OCI-LY1 (cell line): ENCODE data around the gene GNAO1.

Experiments
- H2AFZ ChIP-seq: fragments of 200-600 bp; sonication (generic), shearing (Covaris generic); 2 replicates; pipeline ENCODE4 v1.6.0; 2014; ENCODE audit warnings: antibody characterized with exemption, mild to moderate bottlenecking, low read length
- H3F3A ChIP-seq: fragments of 200-600 bp; sonication (generic), shearing (Covaris generic); 2 replicates; pipeline ENCODE4 v1.6.0; 2014; ENCODE audit warnings: mild to moderate bottlenecking, antibody characterized with exemption, low read length, moderate library complexity; ENCODE audit not compliant: insufficient read depth
- H3K27ac ChIP-seq: fragments of 200-600 bp; sonication (generic); 2 replicates; pipeline ENCODE4 v1.5.1; 2014; ENCODE audit warnings: low read length, mixed run types, mild to moderate bottlenecking, low read depth; ENCODE audit not compliant: poor library complexity, severe bottlenecking
- H3K27me3 ChIP-seq: fragments of 200-600 bp; sonication (generic); 2 replicates; pipeline ENCODE4 v1.6.0; 2014; ENCODE audit warnings: antibody characterized with exemption, mild to moderate bottlenecking, low read length, moderate library complexity; ENCODE audit not compliant: insufficient read depth
- H3K36me3 ChIP-seq: fragments of 200-600 bp; sonication (generic); 2 replicates; pipeline ENCODE4 v1.6.1; 2014; ENCODE audit warnings: mild to moderate bottlenecking, antibody characterized with exemption, low read length, moderate library complexity, mixed read lengths; ENCODE audit not compliant: insufficient read depth
- H3K4me1 ChIP-seq: fragments of 200-600 bp; sonication (generic); 2 replicates; pipeline ENCODE4 v1.5.1; 2014; ENCODE audit warnings: mild to moderate bottlenecking, low read length, moderate library complexity; ENCODE audit not compliant: insufficient read depth, severe bottlenecking
- H3K4me2 ChIP-seq: fragments of 200-600 bp; sonication (generic), shearing (Covaris generic); 2 replicates; pipeline ENCODE4 v1.6.1; 2014; ENCODE audit warnings: low read length
- H3K4me3 ChIP-seq: fragments of 200-600 bp; sonication (generic); 2 replicates; pipeline ENCODE4 v1.5.1; 2014; ENCODE audit warnings: low read length, low read depth, mild to moderate bottlenecking, mixed read lengths; ENCODE audit not compliant: poor library complexity, severe bottlenecking
- H3K79me2 ChIP-seq: fragments of 200-600 bp; shearing (Covaris generic); 2 replicates; pipeline ENCODE4 v1.6.1; 2016; ENCODE audit warnings: mixed run types, low read length, mixed read lengths; ENCODE audit not compliant: insufficient read depth
- H3K9ac ChIP-seq: fragments of 200-600 bp; sonication (generic), shearing (Covaris generic); 2 replicates; pipeline ENCODE4 v1.6.1; 2014; ENCODE audit warnings: mild to moderate bottlenecking, low read length, mixed read lengths
- H3K9me2 ChIP-seq: fragments of 200-600 bp; sonication (generic), shearing (Covaris generic); 2 replicates; pipeline ENCODE4 v1.6.1; 2014; ENCODE audit warnings: low read depth, mild to moderate bottlenecking, low read length, mixed read lengths
- H3K9me3 ChIP-seq: fragments of 200-600 bp; shearing (Covaris generic); 2 replicates; pipeline ENCODE4 v1.6.1; 2014; ENCODE audit warnings: low read length, mixed read lengths
- H4K20me1 ChIP-seq: fragments of 200-600 bp; sonication (generic), shearing (Covaris generic); 2 replicates; pipeline ENCODE4 v1.6.0; 2016; ENCODE audit warnings: mild to moderate bottlenecking, low read length; ENCODE audit not compliant: insufficient read depth
- EZH2 ChIP-seq: fragments of 200-600 bp; sonication (generic), shearing (Covaris generic); IDR thresholded peaks from 2 replicates; pipeline ENCODE4 v1.8.0; 2017; ENCODE audit warnings: borderline replicate concordance, mixed run types, mild to moderate bottlenecking, antibody characterized with exemption, low read length, moderate library complexity, mixed read lengths
- TF ChIP-seq, protein P1 (sequence below): fragments of 200-600 bp; sonication (generic), shearing (Covaris generic); IDR thresholded peaks from 2 replicates; pipeline ENCODE4 v1.5.1; 2017; ENCODE audit warnings: mild to moderate bottlenecking, antibody characterized with exemption, low read length, moderate library complexity, mixed read lengths

GNAO1 gene

GRCh38 chr16:56269811-56270684 lies 78.8 kb downstream of the GNAO1 start:
- Histone ChIP-seq H3K9ac (no peak overlapping the region), H4K20me1 (no peaks in the 10 kb centered on the region), H3K9me2 (no peaks in the 10 kb centered on the region), H3K9me3 (peaks cover 4% of the 10 kb centered on the region), H3K79me2 (no peaks in the 10 kb centered on the region), H2AFZ (no peak overlapping the region), H3F3A (no peaks in the 10 kb centered on the region), H3K36me3 (no peaks in the 10 kb centered on the region), H3K27ac (no peak overlapping the region), H3K4me1 (no peaks in the 10 kb centered on the region), H3K27me3 (peaks cover 9% of the 10 kb centered on the region; the same call in 1 of the 2 replicates), H3K4me2 (no peak overlapping the region), H3K4me3 (no peak overlapping the region)
- no peak for TF ChIP-seq EZH2
- TF ChIP-seq, protein P1, sequence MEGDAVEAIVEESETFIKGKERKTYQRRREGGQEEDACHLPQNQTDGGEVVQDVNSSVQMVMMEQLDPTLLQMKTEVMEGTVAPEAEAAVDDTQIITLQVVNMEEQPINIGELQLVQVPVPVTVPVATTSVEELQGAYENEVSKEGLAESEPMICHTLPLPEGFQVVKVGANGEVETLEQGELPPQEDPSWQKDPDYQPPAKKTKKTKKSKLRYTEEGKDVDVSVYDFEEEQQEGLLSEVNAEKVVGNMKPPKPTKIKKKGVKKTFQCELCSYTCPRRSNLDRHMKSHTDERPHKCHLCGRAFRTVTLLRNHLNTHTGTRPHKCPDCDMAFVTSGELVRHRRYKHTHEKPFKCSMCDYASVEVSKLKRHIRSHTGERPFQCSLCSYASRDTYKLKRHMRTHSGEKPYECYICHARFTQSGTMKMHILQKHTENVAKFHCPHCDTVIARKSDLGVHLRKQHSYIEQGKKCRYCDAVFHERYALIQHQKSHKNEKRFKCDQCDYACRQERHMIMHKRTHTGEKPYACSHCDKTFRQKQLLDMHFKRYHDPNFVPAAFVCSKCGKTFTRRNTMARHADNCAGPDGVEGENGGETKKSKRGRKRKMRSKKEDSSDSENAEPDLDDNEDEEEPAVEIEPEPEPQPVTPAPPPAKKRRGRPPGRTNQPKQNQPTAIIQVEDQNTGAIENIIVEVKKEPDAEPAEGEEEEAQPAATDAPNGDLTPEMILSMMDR: no peak

DNA sequence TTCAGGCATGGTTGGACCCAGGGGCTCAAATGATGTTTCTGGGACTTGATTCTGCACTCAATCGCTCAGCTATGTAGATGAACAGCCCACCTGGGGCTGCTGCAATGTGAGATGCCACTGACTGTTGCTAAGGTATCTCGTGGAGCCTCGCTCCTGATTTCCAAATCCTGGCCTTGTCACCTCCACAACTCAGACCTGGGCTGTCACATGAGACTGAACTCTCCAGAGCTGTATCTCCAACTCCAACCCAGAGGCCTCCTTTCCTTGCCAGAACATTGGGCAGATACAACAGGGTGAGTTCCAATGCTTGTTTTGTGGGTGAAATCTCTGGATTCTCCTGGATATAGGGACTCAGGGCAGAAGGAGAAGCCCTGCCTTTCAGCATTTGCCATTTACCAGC lies 79.5 kb downstream of the GNAO1 start:
- no peak overlapping the region for H3K9ac ChIP-seq
- H3K9me3 ChIP-seq: peaks cover 4% of the 10 kb centered on the region
- no peak overlapping the region for H3K4me2 ChIP-seq
- no peaks in the 10 kb centered on the region for H3K79me2 ChIP-seq
- no peak overlapping the region for H2AFZ ChIP-seq
- H3K9me2 ChIP-seq: no peaks in the 10 kb centered on the region
- no peaks in the 10 kb centered on the region for H4K20me1 ChIP-seq
- no peaks in the 10 kb centered on the region for H3F3A ChIP-seq
- peaks cover 13% of the 10 kb centered on the region; the same call in 1 of the 2 replicates for H3K27me3 ChIP-seq
- no peak overlapping the region for H3K27ac ChIP-seq
- no peak for TF ChIP-seq EZH2
- TF ChIP-seq, protein P1: no peak
- H3K36me3 ChIP-seq: no peaks in the 10 kb centered on the region
- no peak overlapping the region for H3K4me3 ChIP-seq
- H3K4me1 ChIP-seq: no peaks in the 10 kb centered on the region

DNA sequence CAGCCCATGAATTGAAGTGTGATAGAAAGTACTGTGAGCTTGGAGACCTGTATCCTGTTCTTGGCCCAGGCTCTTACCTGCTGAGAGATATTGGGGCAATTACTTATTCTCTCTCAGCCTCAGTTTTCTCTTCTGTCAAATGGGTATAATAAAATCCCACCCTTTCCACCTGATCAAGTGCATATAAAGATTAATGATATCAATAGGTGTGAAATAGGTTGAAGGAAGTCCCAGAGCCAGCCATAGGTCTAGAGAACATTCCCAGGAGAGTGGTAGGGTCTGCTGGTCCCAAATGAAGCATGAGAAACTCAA lies 81.2 kb downstream of the GNAO1 start:
- Histone ChIP-seq H3K4me3 (no peak overlapping the region), H3K79me2 (no peaks in the 10 kb centered on the region), H3F3A (no peaks in the 10 kb centered on the region), H3K4me1 (no peaks in the 10 kb centered on the region), H3K9me3 (peaks cover 4% of the 10 kb centered on the region), H4K20me1 (no peaks in the 10 kb centered on the region), H3K36me3 (no peaks in the 10 kb centered on the region), H3K9me2 (no peaks in the 10 kb centered on the region), H2AFZ (no peak overlapping the region), H3K27me3 (peaks cover 14% of the 10 kb centered on the region; the same call in 1 of the 2 replicates), H3K4me2 (no peak overlapping the region), H3K9ac (no peak overlapping the region), H3K27ac (no peak overlapping the region)
- no peak for TF ChIP-seq EZH2
- TF ChIP-seq, protein P1: no peak
